HG02571 (cell line): ENCODE data around the gene PPM1L.
A peak's percentile ranks its signal among the peaks of the same experiment; 100 is the strongest.

ENCODE experiments used
- ATAC-seq: cut with Tn5 transposase; IDR thresholded peaks from one replicate; pipeline ENCODE4 v1.9.1; 2021; ENCODE audit warnings: mild to moderate bottlenecking, moderate library complexity; ENCODE audit not compliant: unreplicated experiment

Gene PPM1L

GRCh38 chr3:160842021-160843005, 86.3 kb downstream of the PPM1L start:
- no peak for ATAC-seq

DNA sequence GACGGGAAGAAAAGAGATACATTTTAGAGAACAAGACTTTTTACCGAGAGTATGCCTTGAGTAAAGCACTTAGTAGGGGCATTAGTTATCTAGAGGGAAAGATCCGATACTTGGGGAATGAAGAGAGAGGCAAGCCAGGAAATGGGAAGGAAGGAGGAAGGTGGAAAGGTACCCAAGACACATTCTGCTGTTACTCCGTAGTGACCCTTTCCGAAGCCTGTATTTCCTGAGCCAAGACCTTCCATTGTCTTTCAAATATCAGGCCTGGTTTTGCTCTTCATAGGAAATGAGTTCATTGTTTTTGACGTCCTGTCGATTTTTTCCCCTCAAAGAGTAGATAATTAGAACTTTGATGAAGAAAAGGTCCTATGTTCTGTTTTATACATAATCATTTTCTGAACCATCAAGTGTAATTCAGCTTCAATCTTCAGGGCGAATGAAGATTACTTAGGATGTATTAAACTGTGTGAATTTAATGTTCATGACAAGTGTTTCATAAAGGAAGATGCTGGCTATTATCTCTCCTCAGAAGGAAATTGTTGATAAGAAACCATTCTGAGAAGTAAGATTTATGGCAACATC, 95.7 kb downstream of the PPM1L start:
- no peak for ATAC-seq

DNA sequence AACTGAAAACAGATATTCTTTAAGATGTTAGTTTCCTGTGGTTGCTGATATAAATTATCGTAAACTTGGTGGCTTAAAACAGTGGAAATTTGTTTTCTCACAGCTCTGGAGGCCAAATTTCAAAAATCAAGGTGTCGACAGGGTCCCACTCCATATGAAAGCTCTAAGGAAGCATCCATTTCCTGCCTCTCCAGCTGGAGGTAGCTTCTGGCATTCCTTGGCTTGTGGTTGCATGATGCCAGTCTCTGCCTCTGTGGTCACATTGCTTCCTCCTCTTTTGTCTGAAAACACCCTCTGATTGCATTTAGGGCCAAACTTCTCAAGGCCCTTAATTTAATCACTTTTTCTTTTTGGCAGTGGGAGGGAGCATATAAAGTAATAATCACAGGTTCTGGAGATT, 96.8 kb downstream of the PPM1L start:
- no peak for ATAC-seq

GRCh38 chr3:160856450-160856849, 100.4 kb downstream of the PPM1L start:
- ATAC-seq, result no peak

- no peak for ATAC-seq
These were observed 101.6 kb downstream of the PPM1L start for GRCh38 chr3:160857476-160858119.

- no peak for ATAC-seq
These were observed 104.3 kb downstream of the PPM1L start for GRCh38 chr3:160860346-160860745.

DNA sequence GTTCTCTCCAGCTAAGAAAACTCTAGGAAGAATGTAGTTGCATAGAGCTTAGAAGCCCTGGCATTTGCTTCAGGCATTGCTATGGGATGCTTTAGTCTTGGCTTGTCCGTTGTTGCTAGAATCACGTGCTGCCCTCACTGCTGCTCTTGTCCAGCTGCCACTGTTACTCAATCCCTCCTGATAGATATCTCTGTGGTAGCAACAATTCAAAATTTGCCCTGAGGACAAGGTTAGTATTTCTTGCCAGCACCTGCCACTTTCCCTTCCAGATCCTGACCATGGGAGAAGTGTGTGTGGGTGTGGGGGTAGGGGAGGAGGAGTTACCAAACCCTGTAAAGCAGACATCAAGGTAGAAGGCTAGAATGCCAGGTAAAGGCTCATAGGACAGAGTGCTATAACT, 113.8 kb downstream of the PPM1L start:
- ATAC-seq, result no peak

- no peak for ATAC-seq
These were observed 114.3 kb downstream of the PPM1L start for GRCh38 chr3:160870327-160870726.

DNA sequence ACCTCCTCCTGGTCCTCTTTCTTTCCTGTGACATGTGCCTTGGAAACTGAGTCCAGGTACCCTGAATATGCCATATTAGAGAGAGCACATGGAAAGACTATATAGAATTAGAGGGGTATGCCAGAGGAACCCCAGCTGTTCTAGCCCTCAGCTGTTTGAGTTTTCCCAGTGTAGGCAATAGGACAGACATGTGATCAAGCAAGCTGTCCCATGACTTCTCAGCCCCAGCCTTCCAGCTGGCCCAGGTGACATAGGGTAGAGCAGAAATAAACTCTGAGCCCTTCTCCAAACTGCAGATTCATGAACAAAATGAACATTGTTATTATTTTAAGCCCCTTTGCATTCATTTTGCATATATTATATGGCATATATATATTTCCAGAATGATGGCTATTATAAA, 118.7 kb downstream of the PPM1L start:
- ATAC-seq, result no peak

DNA sequence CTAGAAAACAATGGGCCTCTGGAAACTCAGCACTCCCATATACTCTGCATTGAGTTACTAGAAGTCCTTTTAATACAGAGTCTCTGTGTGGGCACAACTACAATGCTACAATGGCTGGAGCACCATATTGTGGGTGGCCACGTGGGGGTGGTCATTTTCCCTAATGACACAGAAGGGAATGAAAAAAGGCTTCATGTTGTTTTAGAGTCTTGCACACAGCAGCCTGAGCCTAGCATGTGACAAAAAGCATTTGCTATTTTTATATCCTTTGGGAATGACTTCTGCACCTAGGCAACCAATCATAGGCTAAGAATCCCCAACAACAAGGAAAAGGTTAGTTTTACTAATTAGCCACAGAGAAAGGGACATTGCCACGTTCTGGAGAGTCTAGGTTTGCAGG, 120.6 kb downstream of the PPM1L start:
- no peak for ATAC-seq

DNA sequence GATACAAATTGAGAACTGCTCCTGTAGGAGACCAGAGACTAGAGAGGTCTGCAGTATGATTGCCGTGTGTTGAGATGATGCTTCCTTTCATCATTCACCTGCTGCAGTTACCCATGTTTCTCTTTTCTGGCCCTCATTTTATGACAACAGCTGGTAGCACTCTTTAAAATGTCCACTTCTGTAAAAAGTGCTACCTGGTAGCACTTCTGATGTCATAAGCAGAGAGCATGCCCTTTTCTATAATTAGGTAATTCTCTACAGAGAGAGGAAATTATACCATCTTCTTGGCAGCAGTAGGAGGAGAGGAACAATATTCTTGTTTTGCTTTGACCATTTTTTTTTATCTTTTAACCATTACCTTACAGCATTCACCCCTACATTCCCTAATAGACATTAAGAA, 123.8 kb downstream of the PPM1L start:
- no peak for ATAC-seq

DNA sequence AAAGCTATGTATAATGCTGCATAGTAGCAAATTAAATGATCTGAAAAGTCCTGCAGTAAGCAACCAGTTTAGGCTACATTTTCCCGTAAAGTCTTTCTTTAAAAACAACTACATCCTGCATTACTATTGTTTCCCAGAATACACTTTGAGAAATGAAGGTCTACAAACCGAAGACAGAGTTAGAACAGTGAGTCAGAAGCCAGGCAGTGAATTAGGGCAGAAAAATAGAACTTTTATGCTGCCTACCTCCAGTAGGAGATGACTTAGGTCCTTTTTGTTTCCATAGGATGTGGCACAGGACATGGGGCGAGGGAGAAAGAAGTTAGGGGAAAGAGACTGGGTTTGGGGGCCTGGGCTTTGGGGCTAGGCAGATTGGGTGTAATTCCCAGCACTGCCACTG, 127.3 kb downstream of the PPM1L start:
- no peak for ATAC-seq

DNA sequence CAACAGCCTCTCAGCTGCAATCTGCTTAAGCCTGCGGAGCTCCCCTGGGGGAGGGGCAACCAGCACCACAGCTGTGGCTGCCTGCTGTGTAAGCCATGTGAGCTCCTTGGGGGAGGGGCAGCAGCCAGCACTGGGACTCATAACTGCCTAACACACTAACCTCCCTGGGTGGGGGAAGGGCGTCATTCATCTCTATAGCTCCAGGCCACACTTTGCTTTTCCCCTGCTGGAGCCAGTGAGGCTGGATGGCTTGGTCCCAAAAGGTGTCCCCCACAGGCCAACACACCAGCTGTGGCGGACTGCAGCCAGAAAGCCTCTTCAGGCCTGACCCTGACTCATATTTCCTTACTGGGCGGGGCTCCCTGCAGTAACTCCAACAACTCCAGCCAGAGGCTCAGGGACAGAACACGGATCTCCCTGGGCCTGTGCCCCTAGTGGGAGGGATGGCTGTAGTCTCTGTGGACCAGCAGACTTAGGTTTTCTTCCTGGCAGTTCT, 129.8 kb downstream of the PPM1L start:
- peak; percentile 47 for ATAC-seq

DNA sequence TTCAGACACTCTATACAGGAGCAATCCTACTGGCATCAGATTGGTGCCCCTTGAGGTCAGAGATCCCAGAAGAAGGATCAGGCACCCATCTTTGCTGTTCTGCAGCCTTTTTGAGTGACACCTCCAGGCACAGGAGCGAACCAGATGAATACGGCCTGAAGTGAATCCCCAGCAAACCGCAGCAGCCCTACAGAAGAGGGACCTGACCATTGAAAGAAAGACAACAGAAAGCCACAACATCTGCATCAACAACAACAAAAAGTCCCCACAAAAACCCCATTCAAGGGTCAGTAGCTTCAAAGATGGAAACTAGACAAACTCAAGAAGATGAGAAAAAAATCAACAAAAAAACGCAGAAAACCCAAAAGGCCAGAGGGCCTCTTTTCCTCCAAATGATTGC, 130.4 kb downstream of the PPM1L start:
- ATAC-seq, result peak; percentile 85

GRCh38 chr3:160893207-160893606, 137.2 kb downstream of the PPM1L start:
- no peak for ATAC-seq

- ATAC-seq, result no peak
These were observed 148.7 kb downstream of the PPM1L start for GRCh38 chr3:160904691-160905090.

- ATAC-seq, result no peak
These were observed 150.6 kb downstream of the PPM1L start for GRCh38 chr3:160906646-160907045.

DNA sequence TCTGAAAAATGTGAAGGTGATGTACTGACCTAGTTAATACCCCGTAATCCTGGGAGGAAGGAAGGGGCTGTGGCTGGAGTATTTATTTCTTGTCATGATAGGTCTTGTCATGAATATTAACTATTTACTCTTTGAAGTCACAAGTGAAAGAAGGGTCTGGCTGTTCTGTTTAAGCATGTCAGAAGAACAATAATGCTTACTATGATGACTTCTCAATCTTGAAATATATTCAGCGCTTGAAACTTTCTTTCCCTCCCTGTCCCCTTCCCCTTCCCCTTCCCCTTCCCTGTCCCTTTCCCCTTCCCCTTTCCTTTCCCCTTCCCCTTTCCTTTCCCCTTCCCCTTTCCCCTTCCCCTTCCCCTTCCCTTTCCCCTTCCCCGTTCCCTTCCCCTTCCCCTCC, 153.9 kb downstream of the PPM1L start:
- no peak for ATAC-seq

DNA sequence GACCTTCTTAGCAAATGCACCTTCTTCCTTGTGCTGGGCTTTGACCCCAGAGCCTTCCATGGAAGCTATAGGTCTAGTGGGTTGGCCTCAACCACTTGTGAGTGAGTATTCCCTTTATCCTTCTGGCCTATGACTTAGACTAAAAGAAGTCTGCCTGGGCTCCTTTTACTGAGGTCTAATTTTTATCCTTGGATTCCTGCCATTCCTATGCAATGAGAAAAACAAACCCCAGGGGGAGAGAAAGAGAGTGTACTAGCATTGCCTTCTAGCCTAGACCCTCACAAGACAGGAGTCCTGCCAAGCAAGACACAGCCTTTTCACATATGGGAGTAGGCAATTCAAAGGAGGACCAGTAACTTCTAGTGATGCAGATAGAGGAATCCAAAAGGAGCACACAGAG, 155.4 kb downstream of the PPM1L start:
- no peak for ATAC-seq

DNA sequence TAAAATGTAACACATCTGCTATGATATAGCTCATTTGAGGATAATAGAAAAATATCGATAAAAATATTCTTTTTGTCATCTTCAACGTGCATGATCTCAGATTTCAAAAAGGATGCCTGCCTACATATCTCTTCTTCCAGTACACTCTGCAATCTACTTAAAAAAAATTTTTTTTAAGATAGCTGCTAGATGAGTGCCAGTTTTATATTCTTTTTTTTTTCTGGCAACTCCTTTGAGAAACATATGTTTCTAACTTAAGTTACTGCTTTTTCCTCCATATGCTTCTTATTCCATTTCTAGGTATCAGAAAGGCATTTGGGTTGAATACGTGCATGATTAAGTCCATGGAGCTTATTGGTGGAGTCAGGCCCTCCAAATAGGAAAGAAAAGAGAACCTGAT, 160.4 kb downstream of the PPM1L start:
- no peak for ATAC-seq

- no peak for ATAC-seq
These were observed 163.9 kb downstream of the PPM1L start for GRCh38 chr3:160919942-160920341.
